ENCODE results near the gene TENM3.

TENM3 gene

GRCh38 chr4:182531555-182532162 lies 288.5 kb downstream of the TENM3 start:
- DNase-seq, result no peak

GRCh38 chr4:182532441-182532840 lies 289.2 kb downstream of the TENM3 start:
- DNase-seq, result no peak

- DNase-seq, result no peak
Observed at GRCh38 chr4:182533964-182534363, 290.8 kb downstream of the TENM3 start.

DNA sequence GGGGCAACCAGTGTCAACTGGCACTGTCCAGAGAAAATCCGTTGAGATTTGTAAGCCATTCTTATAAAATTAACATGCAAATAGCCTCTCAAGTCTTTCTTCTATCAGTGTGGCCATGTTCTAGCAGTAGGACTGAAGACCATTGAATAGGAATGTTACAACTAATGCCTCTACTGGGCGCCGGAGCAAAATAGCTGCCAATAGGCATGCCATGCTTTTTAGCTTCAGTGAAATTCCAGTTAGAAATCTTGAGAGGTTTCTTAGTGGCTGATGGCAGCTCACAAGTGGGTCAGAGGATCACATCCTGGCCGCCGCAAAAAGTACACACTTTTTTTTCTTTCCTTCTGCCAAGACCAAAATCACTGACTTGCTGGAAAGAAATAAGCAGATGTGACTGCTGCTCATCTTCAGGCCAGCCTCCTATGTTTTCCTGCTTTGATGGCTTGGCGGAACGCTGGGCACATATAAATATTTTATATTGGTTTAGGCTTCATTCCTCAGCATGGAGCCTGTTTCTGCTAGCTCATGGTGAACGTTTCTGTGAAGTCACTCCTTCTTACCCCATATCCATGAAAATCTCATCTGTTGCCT lies 293.1 kb downstream of the TENM3 start:
- DNase-seq, result no peak

- DNase-seq, result no peak
Observed at GRCh38 chr4:182537031-182537795, 294.0 kb downstream of the TENM3 start.

GRCh38 chr4:182538031-182538430 lies 294.8 kb downstream of the TENM3 start:
- no peak for DNase-seq

DNA sequence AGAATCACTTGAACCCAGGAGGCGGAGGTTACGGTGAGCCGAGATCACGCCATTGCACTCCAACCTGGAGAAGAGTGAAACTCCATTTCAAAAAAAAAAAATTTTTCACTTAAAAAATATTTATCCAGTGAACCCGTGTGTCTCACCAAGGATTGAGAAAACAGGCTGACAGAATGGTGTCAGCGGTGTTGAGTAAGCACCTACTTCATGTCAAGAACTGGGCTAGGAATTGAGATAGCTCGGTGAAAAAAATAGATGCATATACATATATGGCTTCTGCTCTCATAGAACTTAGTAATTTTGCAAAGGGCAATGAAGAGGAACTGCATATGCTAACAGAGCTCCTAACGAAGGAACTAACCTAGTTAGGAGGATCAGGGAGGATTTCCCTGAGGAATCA lies 297.3 kb downstream of the TENM3 start:
- no peak for DNase-seq

GRCh38 chr4:182547435-182547834 lies 304.2 kb downstream of the TENM3 start:
- no peak for DNase-seq

DNA sequence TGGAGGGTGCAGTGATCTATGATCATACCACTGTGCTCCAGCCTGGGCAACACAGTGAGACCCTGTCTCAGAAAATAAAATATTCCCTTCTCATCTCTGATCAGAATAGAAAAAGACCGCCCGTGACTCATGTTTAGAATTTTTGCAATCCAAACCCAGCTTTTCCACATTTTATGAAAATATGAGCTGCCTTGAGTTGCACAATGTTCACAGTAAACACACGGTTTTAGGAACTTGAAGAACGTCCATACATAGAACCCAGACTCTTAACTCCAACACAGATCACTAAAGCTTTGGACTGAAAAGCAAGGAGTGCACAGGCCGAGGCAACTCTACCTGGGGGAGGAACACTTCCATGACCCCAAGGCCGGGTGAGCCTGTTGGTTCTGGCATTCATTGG lies 305.0 kb downstream of the TENM3 start:
- no peak for DNase-seq

GRCh38 chr4:182549356-182549755 lies 306.2 kb downstream of the TENM3 start:
- no peak for DNase-seq

DNA sequence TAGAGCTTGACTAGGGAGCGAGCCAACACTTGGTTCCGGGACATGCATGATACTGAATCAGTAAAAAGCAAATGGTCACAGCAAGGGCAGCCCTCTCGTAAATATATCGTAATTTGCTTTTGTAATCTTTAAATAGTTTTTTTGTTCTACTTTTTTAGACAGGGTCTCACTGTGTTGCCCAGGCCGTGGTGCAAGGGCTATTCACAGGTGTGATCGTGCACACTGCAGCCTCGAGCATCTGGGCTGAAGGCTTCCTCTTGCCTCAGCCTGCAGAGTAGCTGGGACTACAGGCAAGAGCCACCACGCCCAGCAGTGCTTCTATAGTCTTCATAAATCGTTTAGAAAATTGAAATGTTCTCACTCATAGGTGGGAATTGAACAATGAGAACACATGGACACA lies 309.7 kb downstream of the TENM3 start:
- DNase-seq, result no peak

GRCh38 chr4:182553653-182554052 lies 310.5 kb downstream of the TENM3 start:
- no peak for DNase-seq

DNA sequence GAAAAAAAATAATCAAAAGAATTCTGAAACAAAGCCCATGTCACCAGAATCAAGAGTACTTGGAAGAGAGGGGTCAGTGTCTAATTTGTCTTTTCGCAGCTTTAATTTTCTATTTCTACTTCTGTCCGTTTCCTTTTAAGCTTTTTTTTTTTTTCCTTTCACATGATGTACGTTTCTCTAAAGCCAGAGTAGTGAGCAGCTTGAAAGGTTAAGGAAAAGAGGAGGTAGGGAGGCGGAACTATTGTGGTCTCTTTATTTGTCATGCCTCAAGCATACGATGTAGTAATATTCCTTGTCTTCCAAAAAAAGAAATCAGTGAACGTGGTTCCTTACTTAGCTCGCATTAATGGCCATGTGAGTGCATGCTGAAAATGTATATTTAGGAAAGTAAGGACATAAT lies 311.5 kb downstream of the TENM3 start:
- DNase-seq, result no peak

DNA sequence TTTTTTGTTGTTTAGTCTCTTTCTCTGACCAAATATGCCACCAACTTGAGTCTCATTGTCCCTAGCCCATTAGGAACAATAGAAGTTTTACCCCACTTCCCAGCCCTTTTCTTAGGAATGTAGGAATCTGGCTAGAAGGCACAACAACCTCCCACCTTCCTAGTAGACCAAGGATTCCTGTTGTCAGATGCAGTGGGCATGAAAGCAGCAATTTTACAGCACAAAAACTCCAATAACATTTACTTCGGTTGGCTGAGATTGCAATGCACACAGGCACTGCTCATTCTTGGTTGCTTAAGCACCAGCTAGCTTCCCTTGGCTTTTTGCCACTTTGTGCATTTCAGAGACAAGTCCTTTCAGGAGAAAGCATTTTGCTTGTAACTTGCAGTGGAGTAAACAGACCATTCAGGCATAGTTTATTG lies 312.8 kb downstream of the TENM3 start:
- DNase-seq, result no peak

DNA sequence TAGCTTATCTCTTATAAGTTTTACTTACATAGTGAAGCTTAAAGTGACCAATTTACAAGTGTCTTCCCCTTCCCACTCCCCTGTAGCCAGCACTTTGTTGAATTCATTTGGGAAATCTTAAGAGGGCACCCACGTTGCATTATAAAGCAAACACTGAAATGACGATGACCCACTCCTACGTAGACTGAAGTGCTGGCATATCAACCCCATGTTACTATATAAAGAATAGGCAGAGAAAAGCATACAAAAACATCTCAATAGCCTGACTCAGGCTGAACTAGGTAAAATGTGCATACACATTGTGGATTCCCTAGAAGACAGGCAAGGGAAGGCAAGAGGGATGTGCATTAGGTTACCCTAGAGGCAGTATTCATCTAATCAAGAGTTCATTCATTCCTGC lies 313.4 kb downstream of the TENM3 start:
- DNase-seq, result no peak

- DNase-seq, result no peak
Observed at GRCh38 chr4:182560358-182560757, 317.2 kb downstream of the TENM3 start.

GRCh38 chr4:182562350-182562749 lies 319.1 kb downstream of the TENM3 start:
- no peak for DNase-seq

GRCh38 chr4:182564724-182565369 lies 321.6 kb downstream of the TENM3 start:
- no peak for DNase-seq

DNA sequence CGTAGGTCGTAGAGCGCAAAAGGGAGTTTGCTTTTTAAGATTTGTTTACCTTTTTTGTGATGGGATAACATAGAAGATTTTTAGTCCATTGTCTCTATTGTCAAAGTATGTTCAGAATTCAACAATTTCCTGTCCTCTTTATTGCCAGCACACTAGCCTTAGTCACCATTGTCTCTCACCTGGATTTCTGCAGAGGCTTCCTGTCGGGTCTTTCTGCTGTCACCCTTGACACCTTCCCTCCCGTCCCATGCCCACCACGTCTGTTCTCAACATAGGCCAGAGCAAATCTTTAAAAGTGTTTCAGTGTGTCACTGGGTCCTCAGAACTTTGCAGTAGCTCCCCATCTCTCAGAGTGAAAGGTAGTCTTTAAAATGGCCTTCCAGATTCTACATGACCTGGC lies 323.9 kb downstream of the TENM3 start:
- no peak for DNase-seq

GRCh38 chr4:182569561-182569960 lies 326.4 kb downstream of the TENM3 start:
- DNase-seq, result no peak

DNA sequence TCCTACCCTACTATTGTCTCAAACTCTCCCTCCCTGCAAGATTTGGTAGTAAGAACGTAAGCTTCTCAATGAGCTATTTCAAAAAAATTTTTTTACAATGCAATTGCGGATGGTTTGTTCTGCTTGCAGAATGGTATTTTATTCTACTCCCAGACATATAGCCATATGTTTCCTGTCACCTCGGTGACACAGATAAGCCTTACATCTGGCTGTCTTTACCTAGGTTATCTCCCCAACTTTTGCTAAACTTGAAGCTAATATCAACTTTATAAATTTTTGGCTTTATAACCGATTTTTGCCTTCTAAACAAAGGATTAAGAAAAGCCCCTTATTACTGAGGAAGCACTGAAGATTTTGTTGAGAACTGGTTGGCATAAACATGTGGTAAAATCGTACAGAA lies 331.5 kb downstream of the TENM3 start:
- no peak for DNase-seq

DNA sequence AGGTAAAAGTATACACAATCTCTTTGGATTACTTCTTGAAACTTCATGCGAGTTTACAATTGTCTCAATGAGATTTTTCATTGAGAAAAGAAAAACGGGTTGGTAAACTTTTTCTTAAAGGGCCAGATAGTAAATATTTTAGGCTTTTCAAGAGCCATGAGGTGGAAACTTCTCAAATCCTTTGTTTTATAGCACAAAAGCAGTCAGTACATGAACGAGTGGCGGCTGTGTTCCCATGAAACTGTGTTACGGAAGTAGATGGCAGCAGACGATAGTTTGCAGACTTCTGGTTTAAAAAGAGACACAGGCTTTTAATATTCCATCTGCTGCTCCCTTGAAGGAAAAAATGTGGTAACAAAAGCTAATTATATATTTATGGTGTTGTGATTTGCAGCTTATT lies 332.0 kb downstream of the TENM3 start:
- DNase-seq, result no peak

GRCh38 chr4:182576601-182577289 lies 333.5 kb downstream of the TENM3 start:
- no peak for DNase-seq

Measured in NCI-H2227 treated with DMSO at 0.1 percent for 48 hours (cell line).